ENCODE results near the gene ANKRD55.
"Not testable (repeated sequence)": the region's sequence is repeated elsewhere in the genome, so short reads cannot be mapped to it uniquely, and the experiment has no call there.

Gene ANKRD55

DNA sequence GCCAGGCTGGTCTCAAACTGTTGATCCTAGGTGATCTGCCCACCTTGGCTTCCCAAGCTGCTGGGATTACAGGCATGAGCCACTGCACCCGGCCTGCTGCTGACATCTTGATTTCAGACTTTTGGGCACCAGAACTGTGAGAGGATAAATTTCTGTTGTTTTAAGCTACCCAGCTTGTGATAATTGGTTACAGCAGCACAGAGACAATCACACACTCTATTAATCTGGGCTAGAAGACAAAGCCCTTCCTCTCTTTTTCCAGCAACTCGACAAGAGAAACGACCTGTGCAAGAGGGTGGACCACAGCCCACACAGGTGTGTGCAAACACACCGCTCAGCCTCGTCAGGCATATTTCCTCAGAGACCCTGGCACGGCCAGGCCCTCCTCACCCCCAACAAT is 4.5 kb downstream of the ANKRD55 start:
- H3K9ac ChIP-seq (ENCODE audit: low read depth, low read length) = no peak overlapping the region
- H3K4me1 ChIP-seq (ENCODE audit: insufficient read depth, low read length) = no peaks in the 10 kb centered on the region; the same call in none of the 2 replicates
- H3K36me3 ChIP-seq (ENCODE audit: insufficient read depth, low read depth, low read length) = no peaks in the 10 kb centered on the region
- H3K27me3 ChIP-seq (ENCODE audit: insufficient read depth, low read length) = no peaks in the 10 kb centered on the region
- no peaks in the 10 kb centered on the region for H3K9me3 ChIP-seq (ENCODE audit: insufficient read depth, low read depth, low read length)
- H3K4me3 ChIP-seq (ENCODE audit: low read length) = no peak overlapping the region
- H3K27ac ChIP-seq (ENCODE audit: low read length) = no peak overlapping the region

DNA sequence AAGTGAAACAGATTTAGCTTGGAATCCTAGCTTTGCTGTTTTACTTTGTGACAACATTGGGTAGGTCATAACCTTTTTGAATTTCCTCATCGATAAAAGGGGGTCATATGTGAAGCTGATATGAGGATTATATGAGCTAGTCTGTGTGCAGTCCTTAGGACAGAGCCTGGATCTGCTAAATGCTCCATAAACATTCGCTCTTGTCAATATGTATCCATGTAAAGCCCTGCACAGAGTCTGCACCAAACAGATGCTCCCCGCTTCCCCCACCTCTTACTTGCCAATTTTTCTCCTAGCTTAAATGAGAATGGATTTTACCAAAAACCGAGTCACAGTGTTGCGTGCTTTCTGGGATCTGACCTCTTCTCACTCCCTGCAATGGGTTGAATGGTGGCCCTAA is 5.4 kb downstream of the ANKRD55 start:
- no peaks in the 10 kb centered on the region; the same call in 1 of the 2 replicates for H3K4me1 ChIP-seq (ENCODE audit: insufficient read depth, low read length)

DNA sequence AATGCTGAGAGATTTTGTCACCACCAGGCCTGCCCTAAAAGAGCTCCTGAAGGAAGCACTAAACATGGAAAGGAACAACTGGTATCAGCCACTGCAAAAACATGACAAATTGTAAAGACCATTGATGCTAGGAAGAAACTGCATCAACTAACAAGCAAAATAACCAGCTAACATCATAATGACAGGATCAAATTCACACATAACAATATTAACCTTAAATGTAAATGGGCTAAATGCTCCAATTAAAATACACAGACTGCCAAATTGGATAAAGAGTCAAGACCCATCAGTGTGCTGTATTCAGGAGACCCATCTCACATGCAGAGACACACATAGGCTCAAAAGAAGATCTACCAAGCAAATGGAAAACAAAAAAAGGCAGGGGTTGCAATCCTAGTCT is 9.8 kb downstream of the ANKRD55 start:
- not testable (repeated sequence) for H3K27ac ChIP-seq (ENCODE audit: low read length); H3K4me3 ChIP-seq (ENCODE audit: low read length); H3K4me1 ChIP-seq (ENCODE audit: insufficient read depth, low read length); H3K36me3 ChIP-seq (ENCODE audit: insufficient read depth, low read depth, low read length); H3K27me3 ChIP-seq (ENCODE audit: insufficient read depth, low read length); H3K9ac ChIP-seq (ENCODE audit: low read depth, low read length)
- H3K9me3 ChIP-seq (ENCODE audit: insufficient read depth, low read depth, low read length) = peaks cover 27% of the 10 kb centered on the region

More for the DNA sequence above, 5.4 kb downstream of the ANKRD55 start:
- Histone ChIP-seq H3K36me3 (ENCODE audit: insufficient read depth, low read depth, low read length) (no peaks in the 10 kb centered on the region), H3K9ac (ENCODE audit: low read depth, low read length) (no peak overlapping the region), H3K27me3 (ENCODE audit: insufficient read depth, low read length) (no peaks in the 10 kb centered on the region), H3K4me3 (ENCODE audit: low read length) (no peak overlapping the region), H3K9me3 (ENCODE audit: insufficient read depth, low read depth, low read length) (no peaks in the 10 kb centered on the region), H3K27ac (ENCODE audit: low read length) (no peak overlapping the region)

DNA sequence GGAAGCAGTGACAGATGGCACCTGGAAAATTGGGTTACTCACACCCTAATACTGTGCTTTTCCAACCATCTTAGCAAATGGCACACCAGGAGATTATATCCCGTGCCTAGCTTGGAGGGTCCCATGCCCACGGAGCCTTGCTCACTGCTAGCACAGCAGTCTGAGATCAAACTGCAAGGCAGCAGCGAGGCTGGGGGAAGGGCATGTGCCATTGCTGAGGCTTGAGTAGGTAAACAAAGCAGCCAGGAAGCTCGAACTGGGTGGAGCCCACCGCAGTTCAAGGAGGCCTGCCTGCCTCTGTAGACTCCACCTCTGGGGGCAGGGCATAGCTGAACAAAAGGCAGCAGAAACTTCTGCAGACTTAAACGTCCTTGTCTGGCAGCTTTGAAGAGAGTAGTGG is 11.5 kb downstream of the ANKRD55 start:
- H3K4me3 ChIP-seq (ENCODE audit: low read length); H3K9ac ChIP-seq (ENCODE audit: low read depth, low read length); H3K27ac ChIP-seq (ENCODE audit: low read length); H3K27me3 ChIP-seq (ENCODE audit: insufficient read depth, low read length); H3K36me3 ChIP-seq (ENCODE audit: insufficient read depth, low read depth, low read length); H3K4me1 ChIP-seq (ENCODE audit: insufficient read depth, low read length): not testable (repeated sequence)
- peaks cover 33% of the 10 kb centered on the region for H3K9me3 ChIP-seq (ENCODE audit: insufficient read depth, low read depth, low read length)

DNA sequence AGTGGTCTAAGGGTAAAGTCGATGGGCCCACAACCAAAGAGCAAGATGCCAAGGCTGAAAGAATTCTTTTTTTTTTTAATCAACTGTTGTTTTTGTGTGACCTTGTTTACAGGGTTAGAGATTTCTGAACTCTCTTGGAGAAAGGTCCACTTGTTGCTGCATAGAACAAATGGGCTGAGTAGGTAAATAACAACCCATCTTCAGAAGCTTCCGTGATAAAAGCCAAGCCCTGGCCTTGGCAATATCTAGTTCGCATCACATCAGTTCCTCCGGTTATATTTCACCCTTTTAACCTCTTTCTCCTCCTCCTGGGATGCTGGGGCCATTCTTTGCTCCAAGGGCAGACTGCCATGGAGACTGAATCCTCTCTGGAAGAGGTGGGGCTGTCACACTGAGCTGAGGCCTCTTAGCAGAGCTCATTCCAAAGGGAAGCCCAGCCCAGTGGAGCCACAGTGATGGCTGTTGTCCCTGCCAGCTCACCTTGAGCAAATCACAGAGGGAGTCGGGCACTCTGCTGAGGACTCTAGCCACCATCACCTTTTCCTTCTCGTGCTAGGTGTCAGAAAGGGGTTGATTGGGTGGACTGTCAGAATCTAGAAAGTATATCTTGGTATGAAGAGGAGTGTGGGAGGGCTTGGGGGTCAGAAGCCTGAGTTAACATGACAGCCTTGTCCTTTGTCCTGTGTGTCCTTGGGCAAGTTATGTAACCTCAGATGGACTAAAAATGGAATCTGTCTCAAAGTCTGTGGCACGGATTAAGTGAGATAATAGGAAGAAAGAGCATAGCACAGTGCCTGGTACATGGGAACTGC is 17.9 kb downstream of the ANKRD55 start:
- Histone ChIP-seq H3K9me3 (ENCODE audit: insufficient read depth, low read depth, low read length) (peaks cover 17% of the 10 kb centered on the region), H3K9ac (ENCODE audit: low read depth, low read length) (no peak overlapping the region), H3K4me1 (ENCODE audit: insufficient read depth, low read length) (no peaks in the 10 kb centered on the region), H3K4me3 (ENCODE audit: low read length) (no peak overlapping the region), H3K36me3 (ENCODE audit: insufficient read depth, low read depth, low read length) (no peaks in the 10 kb centered on the region), H3K27ac (ENCODE audit: low read length) (no peak overlapping the region), H3K27me3 (ENCODE audit: insufficient read depth, low read length) (no peaks in the 10 kb centered on the region)

DNA sequence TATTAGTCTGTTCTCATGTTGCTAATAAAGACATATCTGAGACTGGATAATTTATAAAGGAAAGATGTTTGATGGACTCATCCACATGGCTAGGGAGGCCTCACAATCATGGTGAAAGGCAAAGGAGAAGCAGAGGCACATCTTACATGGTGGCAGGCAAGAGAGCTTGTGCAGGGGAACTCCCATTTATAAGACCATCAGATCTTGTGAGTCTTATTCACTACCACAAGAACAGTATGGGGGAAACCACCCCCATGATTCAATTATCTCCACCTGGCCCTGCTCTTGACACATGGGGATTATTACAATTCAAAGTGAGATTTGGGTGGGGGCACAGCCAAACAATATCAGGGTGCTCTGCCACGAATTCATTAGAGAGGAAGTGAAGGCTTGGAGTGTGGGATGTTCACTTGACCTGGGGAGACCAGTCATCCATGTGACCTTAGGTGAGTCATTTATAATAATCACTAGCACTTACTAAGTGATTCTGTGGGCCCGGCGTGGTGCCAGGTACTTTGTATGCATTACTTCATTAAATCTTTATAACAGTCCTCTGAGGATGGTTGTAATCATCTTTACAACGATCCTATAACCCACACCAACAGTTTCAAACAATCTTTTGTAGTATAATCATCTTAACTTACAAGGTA is 19.1 kb downstream of the ANKRD55 start:
- not testable (repeated sequence) for H3K9ac ChIP-seq (ENCODE audit: low read depth, low read length); H3K4me3 ChIP-seq (ENCODE audit: low read length); H3K27me3 ChIP-seq (ENCODE audit: insufficient read depth, low read length); H3K36me3 ChIP-seq (ENCODE audit: insufficient read depth, low read depth, low read length); H3K4me1 ChIP-seq (ENCODE audit: insufficient read depth, low read length); H3K27ac ChIP-seq (ENCODE audit: low read length); H3K9me3 ChIP-seq (ENCODE audit: insufficient read depth, low read depth, low read length)

DNA sequence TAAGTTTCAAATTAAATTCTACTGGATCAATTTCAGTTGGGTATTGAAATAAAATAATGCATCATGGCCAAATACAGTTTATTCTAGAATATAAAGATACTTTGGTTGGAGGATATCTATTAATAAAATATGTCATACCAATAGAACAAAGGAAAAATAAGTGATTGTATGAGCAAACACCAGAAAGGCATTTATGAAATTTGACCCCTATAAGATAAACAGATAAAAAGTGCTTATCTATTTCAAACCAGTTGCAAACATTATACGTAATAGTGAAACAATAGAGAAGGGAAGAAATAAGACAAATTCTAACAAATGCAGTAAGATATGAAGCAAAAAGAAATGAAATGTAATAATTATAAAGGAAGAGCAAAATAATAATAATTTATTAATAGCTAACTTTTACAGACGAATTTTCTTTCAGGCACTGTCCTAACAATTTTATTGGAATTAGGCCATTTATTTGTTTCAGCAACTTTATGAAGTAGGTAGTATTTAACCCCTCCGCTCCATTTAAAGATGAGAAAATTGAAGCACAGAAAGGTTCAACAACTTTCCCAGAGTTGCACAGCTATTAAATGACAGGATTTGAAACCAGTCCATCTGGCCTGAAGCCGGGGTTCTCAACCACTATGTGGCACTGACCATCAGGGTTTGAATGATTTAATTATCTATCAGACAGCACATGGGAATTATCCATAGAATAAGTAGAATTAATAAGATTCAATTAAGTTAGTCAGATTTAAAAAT is 20.8 kb downstream of the ANKRD55 start:
- no peaks in the 10 kb centered on the region for H3K4me1 ChIP-seq (ENCODE audit: insufficient read depth, low read length)
- no peak overlapping the region for H3K4me3 ChIP-seq (ENCODE audit: low read length)
- H3K27ac ChIP-seq (ENCODE audit: low read length) = no peak overlapping the region
- peaks cover 8% of the 10 kb centered on the region for H3K9me3 ChIP-seq (ENCODE audit: insufficient read depth, low read depth, low read length)
- no peaks in the 10 kb centered on the region for H3K27me3 ChIP-seq (ENCODE audit: insufficient read depth, low read length)
- no peak overlapping the region for H3K9ac ChIP-seq (ENCODE audit: low read depth, low read length)
- H3K36me3 ChIP-seq (ENCODE audit: insufficient read depth, low read depth, low read length) = no peaks in the 10 kb centered on the region

DNA sequence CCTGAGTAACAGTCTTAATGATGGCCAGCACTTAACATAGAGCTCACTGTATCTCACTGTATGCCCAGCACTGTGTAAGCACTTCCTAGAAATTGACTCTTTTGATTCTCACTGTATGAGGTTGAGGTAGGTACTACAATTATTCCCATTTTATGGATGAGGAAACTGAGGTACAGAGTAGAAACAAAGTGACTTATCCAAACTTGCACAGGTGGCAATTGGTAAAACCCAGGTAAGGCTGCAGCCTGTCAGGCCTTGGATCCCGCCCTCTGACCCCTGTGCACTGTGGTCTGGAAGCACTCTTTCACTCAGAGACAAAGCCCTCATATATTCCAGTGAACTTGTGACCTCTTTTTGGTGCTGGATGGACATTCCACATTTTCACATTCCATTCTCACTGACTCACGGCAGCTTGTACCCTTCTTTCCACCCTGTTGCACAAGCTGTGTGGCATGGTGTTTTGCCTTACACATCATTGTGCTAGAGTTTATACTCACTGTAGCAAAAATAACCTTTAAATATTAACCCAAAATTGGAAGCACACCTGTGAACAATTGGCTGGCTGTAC is 21.7 kb downstream of the ANKRD55 start:
- Histone ChIP-seq H3K9me3 (ENCODE audit: insufficient read depth, low read depth, low read length) (peaks cover 3% of the 10 kb centered on the region; the same call in 1 of the 2 replicates), H3K27ac (ENCODE audit: low read length) (no peak overlapping the region), H3K27me3 (ENCODE audit: insufficient read depth, low read length) (no peaks in the 10 kb centered on the region), H3K36me3 (ENCODE audit: insufficient read depth, low read depth, low read length) (no peaks in the 10 kb centered on the region), H3K4me3 (ENCODE audit: low read length) (no peak overlapping the region), H3K9ac (ENCODE audit: low read depth, low read length) (no peak overlapping the region), H3K4me1 (ENCODE audit: insufficient read depth, low read length) (no peaks in the 10 kb centered on the region)

DNA sequence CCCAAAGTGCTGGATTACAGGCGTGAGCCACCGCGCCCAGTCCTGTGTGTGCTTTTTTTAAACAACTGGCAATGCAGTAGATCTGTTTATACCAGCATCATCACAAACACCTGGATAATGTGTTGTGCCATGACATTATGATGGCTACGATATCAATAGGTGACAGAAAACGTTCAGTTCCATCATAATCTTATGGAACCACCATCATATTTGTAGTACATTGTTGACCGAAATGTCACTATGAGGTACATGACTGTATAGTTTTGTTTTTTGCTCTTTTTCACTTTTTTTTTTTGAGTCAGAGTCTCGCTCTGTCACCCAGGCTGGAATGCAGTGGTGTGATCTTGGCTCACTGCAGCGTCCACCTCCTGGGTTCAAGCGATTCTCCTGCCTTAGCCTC is 24.4 kb downstream of the ANKRD55 start:
- Histone ChIP-seq H3K27me3 (ENCODE audit: insufficient read depth, low read length) (no peaks in the 10 kb centered on the region), H3K9ac (ENCODE audit: low read depth, low read length) (no peak overlapping the region), H3K4me1 (ENCODE audit: insufficient read depth, low read length) (no peaks in the 10 kb centered on the region), H3K36me3 (ENCODE audit: insufficient read depth, low read depth, low read length) (no peaks in the 10 kb centered on the region), H3K9me3 (ENCODE audit: insufficient read depth, low read depth, low read length) (peaks cover 2% of the 10 kb centered on the region; the same call in 1 of the 2 replicates), H3K4me3 (ENCODE audit: low read length) (no peak overlapping the region), H3K27ac (ENCODE audit: low read length) (no peak overlapping the region)

DNA sequence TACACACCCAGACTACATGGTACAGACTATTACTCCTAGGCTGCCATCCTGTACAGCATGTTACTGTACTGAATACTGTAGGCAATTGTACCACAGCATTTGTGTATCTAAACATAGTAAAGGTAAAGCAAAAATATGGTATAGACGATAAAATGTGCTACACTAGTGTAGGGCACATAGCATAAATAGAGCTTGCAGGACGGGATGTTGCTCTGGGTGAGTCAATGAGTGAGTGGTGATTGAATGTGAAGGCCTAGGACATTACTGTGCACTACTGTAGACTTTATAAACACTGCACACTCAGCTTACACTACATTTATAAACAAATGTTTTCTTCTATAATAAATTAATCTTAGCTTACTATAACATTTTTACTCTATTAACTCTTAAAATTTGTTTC is 25.6 kb downstream of the ANKRD55 start:
- no peaks in the 10 kb centered on the region for H3K36me3 ChIP-seq (ENCODE audit: insufficient read depth, low read depth, low read length)
- no peaks in the 10 kb centered on the region for H3K4me1 ChIP-seq (ENCODE audit: insufficient read depth, low read length)
- H3K9ac ChIP-seq (ENCODE audit: low read depth, low read length) = no peak overlapping the region
- H3K9me3 ChIP-seq (ENCODE audit: insufficient read depth, low read depth, low read length) = no peaks in the 10 kb centered on the region
- H3K27ac ChIP-seq (ENCODE audit: low read length) = no peak overlapping the region
- no peaks in the 10 kb centered on the region for H3K27me3 ChIP-seq (ENCODE audit: insufficient read depth, low read length)
- H3K4me3 ChIP-seq (ENCODE audit: low read length) = no peak overlapping the region

DNA sequence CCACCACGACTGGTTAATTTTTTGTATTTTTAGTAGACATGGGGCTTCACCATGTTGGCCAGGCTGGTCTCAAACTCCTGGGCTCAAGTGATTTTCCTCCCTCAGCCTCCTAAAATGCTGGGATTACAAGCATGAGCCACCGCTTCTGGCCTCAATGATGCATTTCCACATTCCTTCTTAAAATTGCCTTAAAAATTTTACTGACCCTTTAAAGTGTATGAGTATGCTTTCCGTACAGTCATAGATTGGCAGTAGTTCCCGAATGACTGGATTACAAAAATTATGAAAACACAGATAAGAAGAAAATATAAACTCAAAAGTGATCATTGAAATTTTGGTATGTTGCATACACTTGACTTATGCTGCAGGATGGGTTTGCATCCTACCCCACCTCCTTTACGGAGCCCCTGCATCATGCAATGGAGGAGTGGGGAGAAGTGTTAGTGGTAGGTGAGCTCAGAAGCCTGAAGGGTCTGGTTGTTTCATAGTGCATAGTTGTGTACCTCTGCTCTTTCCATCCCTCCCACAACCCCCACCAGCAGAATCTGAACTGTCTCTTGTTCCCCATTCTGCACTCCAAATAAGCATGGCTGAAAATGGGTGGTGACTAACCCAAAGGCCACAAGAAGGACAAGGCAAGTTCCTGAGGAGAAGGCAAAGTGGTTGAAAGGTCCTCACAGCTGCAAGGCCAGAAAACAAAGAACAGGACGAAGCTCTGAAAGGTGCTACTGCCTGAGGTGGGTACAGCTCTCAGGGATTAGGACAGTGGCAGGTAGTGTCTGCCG is 26.8 kb downstream of the ANKRD55 start:
- no peak overlapping the region for H3K4me3 ChIP-seq (ENCODE audit: low read length)
- H3K27ac ChIP-seq (ENCODE audit: low read length) = no peak overlapping the region
- no peak overlapping the region for H3K9ac ChIP-seq (ENCODE audit: low read depth, low read length)
- no peaks in the 10 kb centered on the region for H3K4me1 ChIP-seq (ENCODE audit: insufficient read depth, low read length)
- H3K27me3 ChIP-seq (ENCODE audit: insufficient read depth, low read length) = no peaks in the 10 kb centered on the region
- H3K36me3 ChIP-seq (ENCODE audit: insufficient read depth, low read depth, low read length) = no peaks in the 10 kb centered on the region
- H3K9me3 ChIP-seq (ENCODE audit: insufficient read depth, low read depth, low read length) = no peaks in the 10 kb centered on the region

Measured in iPS-20b (cell line).